Hepatocyte (in vitro differentiated cells): ENCODE results near the gene DNAH6. TPM values are rescaled to one million over a fixed set of nuclear protein-coding genes. Genes with fewer than 3 reads are reported as not detected.

ENCODE experiments used
- DNase-seq: peaks from one replicate; pipeline ENCODE4 v3.0.0-alpha.2; 2016; ENCODE audit warnings: low spot score
- H2AFZ ChIP-seq: fragments of 200-600 bp; sonication (generic); 2 replicates; pipeline ENCODE4 v1.6.0; 2016; ENCODE audit warnings: antibody characterized with exemption, mild to moderate bottlenecking
- H3K27ac ChIP-seq: fragments of 200-600 bp; sonication (generic); 2 replicates; pipeline ENCODE4 v1.5.1; 2016; ENCODE audit warnings: mild to moderate bottlenecking
- H3K27me3 ChIP-seq: fragments of 200-600 bp; sonication (generic); 2 replicates; pipeline ENCODE4 v1.6.1; 2016
- H3K36me3 ChIP-seq: fragments of 200-600 bp; sonication (generic); replicated peaks from 2 replicates; pipeline ENCODE4 v1.5.1; 2016; ENCODE audit warnings: low read depth; ENCODE audit not compliant: insufficient read depth
- H3K4me1 ChIP-seq: fragments of 200-600 bp; sonication (generic); 2 replicates; pipeline ENCODE4 v1.5.1; 2016; ENCODE audit warnings: mild to moderate bottlenecking, moderate library complexity; ENCODE audit not compliant: insufficient read depth
- H3K4me2 ChIP-seq: fragments of 200-600 bp; sonication (generic); 2 replicates; pipeline ENCODE4 v1.6.0; 2016
- H3K4me3 ChIP-seq: fragments of 200-600 bp; sonication (generic); 2 replicates; pipeline ENCODE4 v1.5.1; 2016; ENCODE audit warnings: mild to moderate bottlenecking
- H3K79me2 ChIP-seq: fragments of 200-600 bp; sonication (generic); 2 replicates; pipeline ENCODE4 v1.6.0; 2017; ENCODE audit warnings: mild to moderate bottlenecking
- H3K9me2 ChIP-seq: fragments of 200-600 bp; sonication (generic); replicated peaks from 2 replicates; pipeline ENCODE4 v1.6.0; 2017; ENCODE audit warnings: mild to moderate bottlenecking; ENCODE audit not compliant: insufficient read depth
- H3K9me3 ChIP-seq: fragments of 200-600 bp; sonication (generic); 2 replicates; pipeline ENCODE4 v1.5.1; 2016; ENCODE audit warnings: low read depth, mild to moderate bottlenecking
- H4K20me1 ChIP-seq: fragments of 200-600 bp; sonication (generic); 2 replicates; pipeline ENCODE4 v1.6.0; 2016; ENCODE audit warnings: mild to moderate bottlenecking; ENCODE audit not compliant: insufficient read depth, poor library complexity, severe bottlenecking
- CTCF ChIP-seq: fragments of 200-600 bp; sonication (generic); IDR thresholded peaks from 2 replicates; pipeline ENCODE4 v1.5.1; 2016; ENCODE audit warnings: antibody characterized with exemption, mild to moderate bottlenecking; ENCODE audit not compliant: poor library complexity
- EZH2 ChIP-seq: fragments of 200-600 bp; sonication (generic); IDR thresholded peaks from 2 replicates; pipeline ENCODE4 v1.6.1; 2016; ENCODE audit warnings: antibody characterized with exemption, mild to moderate bottlenecking, borderline replicate concordance
- EZH2phosphoT487 ChIP-seq: fragments of 200-600 bp; sonication (generic); IDR thresholded peaks from one replicate; pipeline ENCODE4 v1.6.1; 2018; ENCODE audit warnings: antibody characterized with exemption, mild to moderate bottlenecking, low read depth, moderate library complexity; ENCODE audit not compliant: unreplicated experiment, severe bottlenecking
- WGBS: methylation state at CpG from one replicate; pipeline ENCODE4 v1.1.6; 2016; ENCODE audit warnings: low lambda C conversion rate; ENCODE audit errors: missing lambda C conversion rate; 5-methylcytosine and 5-hydroxymethylcytosine counted together
- polyA plus RNA-seq: library from polyadenylated mRNA; unstranded; fragments of >200 nt; fragmentation: Nextera tagmentation; extraction: Ambion mirVana; gene quantifications from 2 replicates; pipeline ENCODE4 v1.2.1, GENCODE V29; 2016
- total RNA-seq: library from RNA; depleted of rRNA; stranded (reverse); fragments of >200 nt; gene quantifications from 2 replicates; pipeline ENCODE4 v1.2.3, GENCODE V29; 2014

The DNAH6 gene
- total and polyA plus RNA-seq, 2 experiments from 2014 or later: 1.0 to 1.2 TPM

- H3K79me2 ChIP-seq: no peaks in the 10 kb centered on the region
- WGBS: 78% methylated on average over 1 of the region's 1 CpG
- no peak for DNase-seq
- H2AFZ ChIP-seq: no peak overlapping the region
- no peaks in the 10 kb centered on the region for H3K36me3 ChIP-seq
- no peaks in the 10 kb centered on the region for H3K4me1 ChIP-seq
- no peak overlapping the region for H3K4me3 ChIP-seq
- H3K27ac ChIP-seq: no peak overlapping the region
- no peaks in the 10 kb centered on the region for H3K9me2 ChIP-seq
- H3K27me3 ChIP-seq: no peaks in the 10 kb centered on the region
- no peak for TF ChIP-seq EZH2
- TF ChIP-seq CTCF: no peak
- no peak for TF ChIP-seq EZH2phosphoT487
- no peaks in the 10 kb centered on the region for H3K9me3 ChIP-seq
- no peak overlapping the region for H3K4me2 ChIP-seq
- H4K20me1 ChIP-seq: no peaks in the 10 kb centered on the region
Observed at GRCh38 chr2:84676295-84676694, 160.0 kb downstream of the DNAH6 start.

DNA sequence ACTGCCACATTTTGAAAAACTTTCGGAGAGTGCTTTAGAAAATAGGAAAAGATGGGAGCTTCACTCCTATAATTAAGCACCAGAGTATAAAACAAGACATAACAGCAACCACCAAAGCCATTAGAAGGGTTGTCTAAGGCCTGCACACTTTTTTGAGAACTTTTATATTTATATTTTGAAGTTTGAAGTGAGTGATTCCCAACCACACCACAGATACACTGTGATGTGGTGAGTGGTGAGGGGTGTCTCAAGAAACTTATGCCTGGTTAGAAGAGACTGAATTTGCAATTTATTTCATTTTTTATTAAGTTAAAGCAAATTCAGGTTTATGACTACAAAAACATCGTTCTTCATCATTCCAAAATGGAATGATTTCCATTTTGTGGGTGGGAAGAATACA lies 161.9 kb downstream of the DNAH6 start:
- H3K4me2 ChIP-seq: no peak overlapping the region
- H3K9me3 ChIP-seq: no peaks in the 10 kb centered on the region
- DNase-seq: no peak
- H3K4me1 ChIP-seq: no peaks in the 10 kb centered on the region
- H3K27me3 ChIP-seq: no peaks in the 10 kb centered on the region
- H3K79me2 ChIP-seq: no peaks in the 10 kb centered on the region
- no peak overlapping the region for H2AFZ ChIP-seq
- no peaks in the 10 kb centered on the region for H3K9me2 ChIP-seq
- TF ChIP-seq EZH2phosphoT487 (no peak), EZH2 (no peak), CTCF (no peak)
- H3K27ac ChIP-seq: no peak overlapping the region
- H3K36me3 ChIP-seq: no peaks in the 10 kb centered on the region
- no peaks in the 10 kb centered on the region for H4K20me1 ChIP-seq
- no peak overlapping the region for H3K4me3 ChIP-seq
- WGBS: 83% methylated on average over 2 of the region's 2 CpGs

DNA sequence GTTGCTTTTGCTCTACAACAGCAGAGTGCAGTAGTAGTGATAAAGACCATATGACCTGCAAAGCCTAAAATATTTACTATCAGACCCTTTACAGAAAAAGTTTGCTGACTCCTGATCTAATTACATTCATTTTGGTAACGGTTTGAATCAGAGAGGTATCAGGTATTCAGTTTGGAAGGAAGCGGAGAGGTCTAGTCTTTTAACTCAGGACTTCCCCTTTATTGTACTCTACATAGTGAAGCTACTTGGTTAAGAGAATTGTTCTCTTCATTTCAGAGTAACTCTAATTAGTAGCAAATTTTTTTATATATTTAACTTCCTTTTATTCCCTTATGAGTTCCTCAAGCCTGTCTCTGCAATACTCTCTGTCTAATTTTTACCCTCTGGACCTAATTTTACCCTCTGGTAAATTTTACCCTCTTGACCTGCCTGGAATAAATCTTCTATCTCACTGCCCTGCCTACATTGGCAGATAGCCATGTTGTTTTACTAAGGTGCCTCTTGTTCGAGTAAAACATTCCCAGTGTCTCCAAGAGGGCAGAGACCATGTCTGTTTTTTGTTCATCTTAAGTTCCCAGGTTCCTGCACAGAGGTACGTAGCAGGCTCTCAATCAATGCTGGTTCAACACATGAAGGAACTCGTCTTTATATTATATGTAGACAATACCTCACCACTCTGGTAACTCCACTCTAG lies 170.6 kb downstream of the DNAH6 start:
- H3K9me3 ChIP-seq: no peaks in the 10 kb centered on the region
- no peaks in the 10 kb centered on the region for H4K20me1 ChIP-seq
- no peaks in the 10 kb centered on the region for H3K79me2 ChIP-seq
- no peak for DNase-seq
- no peaks in the 10 kb centered on the region for H3K9me2 ChIP-seq
- peaks cover 5% of the 10 kb centered on the region for H3K4me1 ChIP-seq
- H3K4me3 ChIP-seq: no peak overlapping the region
- H2AFZ ChIP-seq: no peak overlapping the region
- WGBS: 65% methylated on average over 5 of the region's 5 CpGs
- H3K36me3 ChIP-seq: no peaks in the 10 kb centered on the region
- peak overlapping the region; percentile 25 for H3K4me2 ChIP-seq
- no peak overlapping the region for H3K27ac ChIP-seq
- TF ChIP-seq EZH2phosphoT487 (no peak), CTCF (no peak), EZH2 (no peak)
- no peaks in the 10 kb centered on the region for H3K27me3 ChIP-seq
